HG03432 (cell line): ENCODE data around the gene LGR4.

ENCODE experiments used
- ATAC-seq: cut with Tn5 transposase; IDR thresholded peaks from one replicate; pipeline ENCODE4 v1.9.1; 2021; ENCODE audit warnings: mild to moderate bottlenecking, moderate library complexity; ENCODE audit not compliant: unreplicated experiment

LGR4 gene

DNA sequence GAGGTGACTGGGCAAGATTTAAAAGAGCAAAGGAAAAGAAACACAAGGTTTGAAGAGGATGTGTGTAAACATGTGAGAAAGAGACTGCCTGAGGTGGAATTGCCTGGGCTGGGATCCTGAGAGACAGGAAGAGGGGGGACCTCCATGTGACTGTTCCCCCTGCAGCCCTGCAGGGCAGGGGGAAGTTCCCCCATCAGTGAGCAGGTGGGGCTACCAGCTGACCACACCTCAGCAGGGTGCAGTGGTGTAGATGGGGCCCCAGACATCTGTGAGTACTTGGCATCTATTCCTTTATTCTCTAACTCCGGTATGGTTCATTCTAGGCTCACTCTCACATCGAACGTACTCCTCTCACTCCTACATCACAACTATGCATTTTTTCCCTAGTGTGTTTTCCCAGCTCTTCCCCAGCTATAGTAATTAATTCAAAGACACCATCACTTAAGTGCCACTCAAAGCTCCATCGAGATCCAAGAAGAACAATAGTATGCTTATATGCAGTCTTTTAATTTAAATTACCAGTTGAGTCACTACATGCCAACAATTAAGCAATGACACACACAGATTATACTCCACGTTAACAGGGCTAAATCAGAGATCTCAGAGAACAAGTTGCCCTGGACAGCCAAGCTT is 42.7 kb downstream of the LGR4 start:
- no peak for ATAC-seq

GRCh38 chr11:27427183-27427980 is 45.2 kb downstream of the LGR4 start:
- no peak for ATAC-seq

DNA sequence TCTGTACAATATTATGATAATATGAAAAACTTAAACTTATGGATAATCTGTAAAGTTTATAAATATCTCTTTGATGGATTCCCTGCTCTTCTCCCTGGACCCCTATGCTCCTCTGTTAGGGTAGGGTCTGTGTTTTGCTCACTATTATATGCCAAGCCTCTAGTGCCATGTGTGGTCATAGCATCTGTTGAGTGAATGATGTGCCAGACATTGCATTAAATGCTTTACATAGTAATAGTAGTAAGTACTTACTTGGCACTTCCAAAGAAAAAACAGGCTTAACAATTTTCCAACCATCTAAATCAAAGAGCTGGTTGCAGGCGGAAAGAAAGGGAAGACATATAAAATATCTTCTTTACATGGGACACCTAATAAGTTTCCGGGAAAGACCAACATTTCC is 46.8 kb downstream of the LGR4 start:
- no peak for ATAC-seq

GRCh38 chr11:27423125-27423524 is 49.5 kb downstream of the LGR4 start:
- ATAC-seq: no peak

GRCh38 chr11:27421819-27422494 is 50.6 kb downstream of the LGR4 start:
- ATAC-seq: no peak

- no peak for ATAC-seq
Observed at GRCh38 chr11:27420722-27421572, 51.6 kb downstream of the LGR4 start.

- no peak for ATAC-seq
Observed at GRCh38 chr11:27420217-27420616, 52.4 kb downstream of the LGR4 start.

- no peak for ATAC-seq
Observed at GRCh38 chr11:27418356-27418755, 54.2 kb downstream of the LGR4 start.

DNA sequence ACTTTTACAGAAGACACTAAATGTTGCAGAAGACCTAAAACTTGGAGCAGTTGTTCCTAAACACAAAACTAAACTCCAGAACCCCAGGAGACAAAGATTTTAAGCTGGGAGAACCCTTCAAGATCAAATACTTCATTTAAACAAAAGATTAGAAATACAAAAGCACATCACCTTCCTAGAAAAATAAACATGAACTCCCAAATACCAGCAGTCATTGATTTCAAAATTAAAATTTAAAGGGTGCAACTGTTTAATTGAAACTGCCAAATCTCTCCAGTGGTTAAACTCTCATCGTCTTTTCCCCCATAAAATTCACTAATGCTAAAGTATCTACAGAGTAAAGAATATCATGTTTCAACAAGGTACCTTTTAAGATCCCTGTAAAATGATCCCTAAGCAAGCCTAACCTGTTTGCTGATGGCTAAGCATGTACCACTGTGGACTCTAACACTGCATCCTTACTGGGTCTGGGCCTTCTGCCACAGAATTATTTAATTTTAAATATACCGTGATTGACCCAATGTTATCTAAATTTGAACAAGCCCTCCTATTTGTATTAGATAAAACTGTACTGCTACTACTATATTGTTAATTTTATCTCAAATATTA is 55.9 kb downstream of the LGR4 start:
- no peak for ATAC-seq

DNA sequence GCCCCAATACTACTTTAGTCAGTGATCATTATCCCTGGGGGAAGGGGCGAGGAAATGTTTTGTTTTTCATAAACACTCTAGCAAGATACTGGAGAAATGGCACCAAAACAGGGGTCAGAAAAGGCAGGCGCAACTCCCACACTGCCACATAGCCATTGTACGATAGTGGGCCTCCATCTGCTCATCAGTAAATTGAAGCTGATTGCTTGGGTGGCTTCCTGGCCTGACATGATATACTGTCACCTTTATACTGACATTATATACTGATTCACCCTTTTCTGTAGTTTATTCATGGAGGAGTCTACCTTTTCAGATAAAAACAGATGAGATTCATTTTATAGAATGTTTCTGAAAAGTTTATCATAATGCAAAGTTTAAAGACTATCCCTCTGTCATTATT is 57.9 kb downstream of the LGR4 start:
- no peak for ATAC-seq

DNA sequence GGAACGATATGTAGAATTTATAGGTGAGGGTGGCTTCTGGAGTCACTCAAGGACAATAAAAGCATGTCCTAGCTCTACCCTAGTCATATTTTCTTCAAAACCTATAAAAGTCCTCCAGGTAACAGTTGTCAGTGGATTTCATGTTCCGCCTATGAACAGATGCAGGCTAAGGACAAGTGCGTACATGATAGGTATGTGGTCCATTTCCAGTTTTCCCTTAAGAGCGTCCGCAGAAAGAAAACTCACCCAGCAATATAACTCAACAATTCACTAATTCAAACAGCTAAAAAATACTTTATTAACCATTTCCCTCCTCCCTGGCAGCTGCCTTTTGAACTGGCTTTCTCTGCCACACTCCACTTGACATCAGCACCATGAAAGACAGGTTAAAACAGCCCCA is 59.4 kb downstream of the LGR4 start:
- ATAC-seq: no peak

DNA sequence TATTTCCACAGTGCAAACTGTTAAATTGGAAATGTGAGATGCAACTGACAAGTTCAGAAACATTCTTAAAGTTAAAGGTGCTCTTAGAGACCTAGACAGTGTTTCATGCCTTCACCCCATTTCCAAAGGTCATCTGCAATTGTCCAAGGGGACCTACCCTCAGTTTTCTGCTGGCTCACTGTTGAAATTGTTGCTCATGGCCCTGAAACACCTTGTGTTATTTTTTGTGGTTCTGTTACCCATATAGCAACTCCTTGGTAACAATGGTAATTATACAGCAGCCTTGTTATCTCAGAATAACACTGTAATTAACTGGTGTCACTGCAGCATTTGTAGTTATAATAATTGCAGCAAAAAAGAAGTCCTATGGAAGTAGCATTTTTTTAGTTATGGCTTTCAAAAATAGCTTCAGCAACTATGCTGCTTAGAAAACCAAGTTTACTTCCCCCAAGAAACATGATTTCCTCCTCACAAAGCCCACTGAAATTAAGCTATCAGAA is 60.3 kb downstream of the LGR4 start:
- no peak for ATAC-seq

DNA sequence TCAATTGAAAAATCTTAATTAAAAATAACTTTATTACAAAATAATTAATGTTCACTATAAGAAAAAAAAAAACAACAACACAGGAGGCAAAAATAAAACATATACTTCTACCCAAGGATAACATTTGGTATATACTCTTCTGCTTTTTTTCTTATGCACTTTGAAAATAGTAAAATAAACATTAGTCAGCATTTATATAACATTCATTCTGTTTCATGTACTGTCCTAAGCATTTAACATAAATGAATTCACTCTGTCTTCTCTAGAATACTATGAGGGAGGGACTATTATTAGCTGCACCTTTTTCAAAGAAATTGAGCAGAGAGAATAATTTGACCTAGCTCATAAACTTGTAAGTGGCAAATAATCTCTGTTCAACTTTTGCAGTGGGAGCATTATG is 61.3 kb downstream of the LGR4 start:
- no peak for ATAC-seq

DNA sequence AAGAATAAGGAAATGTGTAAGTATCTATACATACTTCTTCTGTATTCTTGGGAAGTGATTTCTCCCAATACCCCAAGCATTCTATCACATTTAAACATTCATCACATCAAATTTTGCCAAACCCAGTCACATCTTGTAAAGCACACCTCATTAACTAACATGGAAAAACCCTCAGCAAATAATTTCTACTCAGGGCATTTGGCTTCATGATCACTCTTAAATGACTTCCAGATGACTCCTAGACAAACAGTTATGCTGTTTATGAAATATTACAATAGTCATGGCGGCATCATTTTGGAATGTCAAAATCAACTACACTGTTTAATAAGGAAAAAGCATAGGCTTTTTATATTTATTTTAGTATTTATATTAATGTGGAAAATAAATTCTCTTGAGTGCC is 62.3 kb downstream of the LGR4 start:
- no peak for ATAC-seq

- ATAC-seq: no peak
Observed at GRCh38 chr11:27409742-27410141, 62.8 kb downstream of the LGR4 start.

DNA sequence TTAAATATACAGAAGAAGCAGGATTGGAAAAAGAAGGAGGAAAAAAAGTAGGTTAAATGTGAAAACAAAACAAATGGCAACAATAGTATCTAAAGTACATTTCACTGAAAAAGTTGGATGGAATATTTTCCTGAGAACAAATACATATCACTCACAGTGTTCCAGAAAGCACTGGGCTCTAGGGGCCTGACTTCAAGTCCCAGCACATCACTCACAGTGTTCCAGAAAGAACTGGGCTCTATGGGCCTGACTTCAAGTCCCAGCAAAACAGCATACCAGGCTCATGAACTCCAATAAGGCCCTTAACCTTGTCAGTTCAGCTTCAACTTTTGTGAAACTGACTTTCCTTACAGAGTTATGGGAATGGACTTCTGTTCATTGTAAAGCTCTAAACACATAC is 63.5 kb downstream of the LGR4 start:
- no peak for ATAC-seq

DNA sequence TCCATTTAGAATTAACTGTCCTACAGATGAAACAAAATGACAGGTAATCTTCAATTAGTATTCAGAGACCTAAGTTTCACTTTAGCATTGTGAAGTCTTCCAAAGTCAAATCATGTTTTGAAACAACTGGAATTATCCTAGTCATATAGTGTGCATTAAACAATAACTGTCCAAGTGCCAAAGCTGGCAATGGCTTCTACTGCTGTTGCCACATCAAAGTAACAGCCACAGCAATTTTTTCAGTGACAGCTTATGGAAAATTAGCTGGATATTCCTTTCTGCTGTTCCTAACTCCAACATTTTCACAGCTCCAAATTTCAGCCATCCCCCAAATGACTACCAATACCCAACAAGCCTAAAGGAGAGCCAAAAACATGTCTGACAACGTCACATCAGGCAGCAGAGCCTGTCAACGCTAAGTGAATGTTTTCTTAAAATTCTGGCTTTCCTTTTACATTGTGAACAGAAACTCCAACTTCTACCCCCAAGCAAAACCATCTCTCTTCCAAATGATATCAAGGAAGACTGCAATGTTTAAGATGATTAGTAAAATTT is 64.3 kb downstream of the LGR4 start:
- ATAC-seq: no peak

DNA sequence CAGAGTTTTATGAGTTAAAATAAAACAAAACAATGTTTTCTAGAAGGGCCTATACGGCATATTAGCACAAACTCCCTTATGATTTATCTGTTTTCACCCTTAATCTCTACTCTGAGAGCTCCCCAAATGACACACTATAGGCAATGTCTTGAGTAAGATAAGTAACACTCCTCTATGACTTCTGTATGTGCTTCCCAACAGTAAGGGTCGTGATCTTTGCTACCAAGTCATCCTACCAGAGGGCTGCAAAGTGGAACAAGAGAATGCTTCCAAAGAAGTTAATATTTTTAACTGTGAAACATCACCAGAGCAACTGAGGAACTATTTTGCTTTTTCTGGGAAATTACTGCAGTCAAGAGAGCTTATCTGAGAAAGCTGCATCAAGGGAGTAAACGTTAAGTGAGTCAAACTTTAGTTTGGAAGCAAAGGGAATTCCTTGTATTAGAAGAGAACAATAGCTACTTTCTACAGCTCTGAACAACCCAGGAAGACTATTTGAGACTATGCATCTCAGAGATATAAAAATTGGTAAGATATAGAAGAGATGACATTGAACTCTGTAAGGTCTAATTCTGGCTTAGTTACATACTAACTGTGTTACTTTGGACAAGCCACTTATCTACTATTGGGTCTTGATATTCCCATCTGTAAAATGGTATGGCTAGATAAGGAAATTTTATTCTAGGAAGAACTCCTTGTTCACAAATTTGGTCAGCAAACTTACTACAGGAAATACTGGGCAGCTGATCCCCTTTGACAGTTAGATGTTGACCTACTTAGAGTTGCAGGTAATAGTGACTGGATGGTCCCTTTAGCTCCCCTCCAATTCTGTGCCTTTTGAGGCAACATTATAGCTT is 65.9 kb downstream of the LGR4 start:
- no peak for ATAC-seq

DNA sequence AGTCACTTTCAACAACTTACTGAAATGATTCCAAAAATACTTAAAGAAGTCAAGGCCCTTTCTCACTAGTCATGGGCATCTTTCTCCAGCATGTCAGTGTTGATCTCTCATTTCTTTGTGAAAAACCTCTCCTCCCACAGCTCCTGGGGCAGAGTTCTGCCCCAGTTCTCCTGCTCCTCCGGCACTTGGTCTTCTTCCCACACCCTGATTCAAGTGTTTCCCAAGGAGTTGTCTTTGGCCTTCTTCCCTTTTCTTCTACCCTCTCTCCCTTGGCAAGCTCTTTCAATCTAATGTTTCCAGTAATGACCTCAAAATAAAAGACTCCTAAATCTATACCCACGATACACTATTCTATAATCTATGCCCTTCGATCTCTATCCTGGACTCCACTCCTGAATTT is 67.5 kb downstream of the LGR4 start:
- no peak for ATAC-seq
